T-cell (primary cell): ENCODE results near the gene OR10H3. TPM values are rescaled to one million over a fixed set of nuclear protein-coding genes. Genes with fewer than 3 reads are reported as not detected.

Experiments
- total RNA-seq, 35 experiments: library from RNA in 6 of 35; stranded (reverse) in 6 of 35; fragments of 120-200 nt in 1 of 35; gene quantifications; one replicate each; pipeline versions ENCODE4 v1.2.1 to v1.2.4 and lab custom pipeline; 2013 to 2026

Gene OR10H3
- total RNA-seq, 5 donors from 2014 or later (not counting 1 experiment from before 2014, with no cell fraction given), result not detected

Other genes with a start within 250 kb of the OR10H3 start
- 1 to 10 TPM in 3 of 5 donors, under 1 TPM in 2; 0.73 to 1.6 (median 1.3) TPM for gene CYP4F22, start 229.5 kb upstream of the OR10H3 start, total RNA-seq
- gene CYP4F8, start 122.8 kb upstream of the OR10H3 start, total RNA-seq, result not detected
- gene CYP4F3, start 97.1 kb upstream of the OR10H3 start, total RNA-seq, result under 1 TPM in 2 of 5 donors, not detected in 3; 0.23 to 0.30 TPM
- 1 to 10 TPM in 2 of 5 donors, under 1 TPM in 3; 0.13 to 2.4 (median 0.48) TPM for gene CYP4F12, start 64.9 kb upstream of the OR10H3 start, total RNA-seq
- gene OR10H2, start 10.0 kb upstream of the OR10H3 start, total RNA-seq, result not detected
- gene OR10H5, start 49.7 kb downstream of the OR10H3 start, total RNA-seq, result not detected
- under 1 TPM in 1 of 5 donors, not detected in 4; 0.16 TPM for gene OR10H1, start 77.7 kb downstream of the OR10H3 start, total RNA-seq
- under 1 TPM in 1 of 5 donors, not detected in 4; 0.29 TPM for gene CYP4F2, start 160.1 kb downstream of the OR10H3 start, total RNA-seq
- under 1 TPM in 2 of 5 donors, not detected in 3; 0.15 to 0.16 TPM for gene CYP4F11, start 196.5 kb downstream of the OR10H3 start, total RNA-seq
- gene OR10H4, start 211.0 kb downstream of the OR10H3 start, total RNA-seq, result not detected